ENCODE results near the gene C1GALT1. TPM values are rescaled to one million over a fixed set of nuclear protein-coding genes. Genes with fewer than 3 reads are reported as not detected.

C1GALT1 gene
- total and polyA plus RNA-seq, 2 experiments from 2014 or later: 58.2 to 203 TPM

- Mint-ChIP-seq H3K4me1 (peaks cover 5% of the 10 kb centered on the region; the same call in 2 of the 3 replicates), H3K36me3 (ENCODE audit: low read depth) (peaks cover 9% of the 10 kb centered on the region), H3K27ac (no peak overlapping the region), H3K4me3 (no peak overlapping the region), H3K9me3 (peaks cover 11% of the 10 kb centered on the region), H3K27me3 (ENCODE audit: insufficient read depth, low read depth, poor library complexity) (peaks cover 3% of the 10 kb centered on the region)
- no peak overlapping the region for H3K4me2 ChIP-seq
- H3F3A ChIP-seq (replicated peaks; ENCODE audit: low read depth): no peaks in the 10 kb centered on the region
- peaks cover 17% of the 10 kb centered on the region for H3K9me2 ChIP-seq (ENCODE audit: insufficient read depth)
- no peak for ATAC-seq
- no peaks in the 10 kb centered on the region for H3K27me3 ChIP-seq (ENCODE audit: insufficient read depth)
- H3K4me1 ChIP-seq (ENCODE audit: insufficient read depth): 0 out of 2 replicates have a peak, but pooled peaks cover 4% of the 10 kb centered on the region
- H2AFZ ChIP-seq: 0 out of 2 replicates have a peak overlapping the region, but pooled peaks have one; percentile 54
- no peaks in the 10 kb centered on the region for H3K36me3 ChIP-seq (ENCODE audit: insufficient read depth)
- no peak overlapping the region for H3K27ac ChIP-seq (ENCODE audit: low read depth)
- H4K20me1 ChIP-seq (replicated peaks; ENCODE audit: insufficient read depth): no peaks in the 10 kb centered on the region
- TF ChIP-seq CTCF (conservative IDR thresholded peaks at IDR 0.05; ENCODE audit: low read depth in 2 of 2) (no peak), ETS1 (IDR thresholded peaks at IDR 0.05) (no peak), ZNF331 (CRISPR knock-in tag; IDR thresholded peaks at IDR 0.05; ENCODE audit: low read depth) (no peak), POLR2AphosphoS5 (IDR thresholded peaks at IDR 0.05; ENCODE audit: low read depth) (no peak), NANOG (IDR thresholded peaks at IDR 0.05; ENCODE audit: borderline replicate concordance) (no peak), ZNF114 (CRISPR knock-in tag; IDR thresholded peaks at IDR 0.05) (no peak)
- H3K79me2 ChIP-seq (replicated peaks; ENCODE audit: insufficient read depth): no peaks in the 10 kb centered on the region
- no peak for DNase-seq (ENCODE audit: low spot score)
- no peak overlapping the region for H3K4me3 ChIP-seq
Observed at GRCh38 chr7:7276161-7276560, 93.8 kb downstream of the C1GALT1 start.

- no peak overlapping the region for H2AFZ ChIP-seq
- H3K36me3 ChIP-seq (ENCODE audit: insufficient read depth): no peaks in the 10 kb centered on the region
- H3K4me1 ChIP-seq (ENCODE audit: insufficient read depth): peaks cover 12% of the 10 kb centered on the region; the same call in 1 of the 2 replicates
- no peaks in the 10 kb centered on the region for H3K79me2 ChIP-seq (replicated peaks; ENCODE audit: insufficient read depth)
- Mint-ChIP-seq H3K4me3 (no peak overlapping the region), H3K9me3 (no peaks in the 10 kb centered on the region), H3K27me3 (ENCODE audit: insufficient read depth, low read depth, poor library complexity) (no peaks in the 10 kb centered on the region), H3K27ac (no peak overlapping the region), H3K4me1 (peaks cover 14% of the 10 kb centered on the region; the same call in 2 of the 3 replicates), H3K36me3 (ENCODE audit: low read depth) (no peaks in the 10 kb centered on the region)
- no peaks in the 10 kb centered on the region for H3F3A ChIP-seq (replicated peaks; ENCODE audit: low read depth)
- no peak for ATAC-seq
- H3K4me2 ChIP-seq: no peak overlapping the region
- no peak overlapping the region for H3K4me3 ChIP-seq
- no peaks in the 10 kb centered on the region for H3K27me3 ChIP-seq (ENCODE audit: insufficient read depth)
- H3K27ac ChIP-seq (ENCODE audit: low read depth): no peak overlapping the region
- H3K9me2 ChIP-seq (ENCODE audit: insufficient read depth): no peaks in the 10 kb centered on the region; the same call in 1 of the 2 replicates
- no peak for TF ChIP-seq ZNF114 (CRISPR knock-in tag; IDR thresholded peaks at IDR 0.05)
- TF ChIP-seq EZH2 (IDR thresholded peaks at IDR 0.05; ENCODE audit: low read depth, unreplicated experiment): no peak
- no peak for TF ChIP-seq ZNF462 (CRISPR knock-in tag; IDR thresholded peaks at IDR 0.05)
- no peak for TF ChIP-seq CREB1 (CRISPR knock-in tag; IDR thresholded peaks at IDR 0.05; ENCODE audit: low read depth)
- DNase-seq (ENCODE audit: low spot score): no peak
- no peaks in the 10 kb centered on the region for H4K20me1 ChIP-seq (replicated peaks; ENCODE audit: insufficient read depth)
Observed at GRCh38 chr7:7290429-7291122, 108.2 kb downstream of the C1GALT1 start.
